GM10266 (cell line): ENCODE results near the gene GLI3.

Experiments used
- DNase-seq: peaks from one replicate; pipeline ENCODE4 v3.0.0; 2012; ENCODE audit errors: extremely low spot score
- CTCF ChIP-seq: IDR thresholded peaks from 2 replicates; pipeline ENCODE4 v1.5.1; 2012; ENCODE audit warnings: mild to moderate bottlenecking, low read depth; ENCODE audit not compliant: control insufficient read depth, insufficient read depth; ENCODE audit errors: missing control alignments

The GLI3 gene

GRCh38 chr7:42087616-42088015, 149.4 kb downstream of the GLI3 start:
- DNase-seq: no peak
- TF ChIP-seq CTCF: no peak

GRCh38 chr7:42085531-42085930, 151.5 kb downstream of the GLI3 start:
- no peak for TF ChIP-seq CTCF
- DNase-seq: no peak

GRCh38 chr7:42084263-42084662, 152.7 kb downstream of the GLI3 start:
- no peak for DNase-seq
- no peak for TF ChIP-seq CTCF

- TF ChIP-seq CTCF: no peak
- no peak for DNase-seq
Measured at GRCh38 chr7:42083284-42083683, 153.7 kb downstream of the GLI3 start.

- DNase-seq: no peak
- no peak for TF ChIP-seq CTCF
Measured at GRCh38 chr7:42082144-42082543, 154.9 kb downstream of the GLI3 start.

GRCh38 chr7:42081671-42082070, 155.3 kb downstream of the GLI3 start:
- no peak for TF ChIP-seq CTCF
- DNase-seq: no peak

- TF ChIP-seq CTCF: no peak
- DNase-seq: no peak
Measured at GRCh38 chr7:42080841-42081586, 156.0 kb downstream of the GLI3 start.
